Measurements from ENCODE around the gene EEF1A2.

DNA sequence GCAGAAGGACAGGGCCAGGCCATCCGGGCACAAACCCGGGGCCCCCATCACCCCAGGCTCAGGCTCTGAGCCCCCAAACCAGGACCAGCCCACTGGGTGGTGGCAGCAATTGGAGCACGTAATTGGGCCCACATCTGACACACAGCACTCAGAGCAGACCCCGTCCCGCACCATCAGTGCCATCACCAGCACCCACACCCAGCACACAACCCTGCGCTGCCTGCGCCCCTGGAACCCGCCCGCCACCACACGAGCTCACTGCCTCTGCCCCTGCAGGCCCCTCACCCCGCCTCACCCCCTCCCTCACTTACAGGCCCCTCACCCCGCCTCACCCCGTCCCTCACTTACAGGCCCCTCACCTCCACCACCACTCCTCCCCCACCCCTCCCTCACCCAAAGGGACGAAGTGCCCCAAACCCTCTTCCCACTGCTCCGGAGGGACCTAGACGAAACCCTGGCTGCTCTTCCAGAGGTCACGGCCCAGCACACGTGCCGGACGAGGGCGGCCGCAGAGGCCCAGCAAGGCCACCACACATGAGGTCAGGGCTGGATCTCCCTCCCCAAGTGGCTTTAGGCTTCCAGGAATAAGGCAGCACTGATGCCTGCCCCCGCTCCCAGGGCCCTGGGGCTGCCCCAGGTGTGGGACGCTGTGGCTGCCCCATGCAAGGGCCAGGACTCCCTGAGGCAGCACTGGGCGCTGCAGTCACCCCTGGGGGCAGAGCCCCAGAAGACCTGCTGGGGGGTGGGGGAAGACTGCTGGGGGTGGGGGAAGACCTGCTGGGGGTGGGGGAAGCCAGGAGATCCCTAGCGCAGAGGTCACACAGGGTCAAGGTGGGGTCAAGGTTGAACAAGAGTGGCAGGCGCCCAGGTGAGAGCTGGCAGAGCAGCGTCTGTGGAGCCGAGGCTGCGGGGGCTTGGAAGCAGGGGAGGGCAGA is 48.8 kb downstream of the EEF1A2 start:
- no peak for TF ChIP-seq SP1 (IDR thresholded peaks at IDR 0.05)
- TF ChIP-seq, protein P1, sequence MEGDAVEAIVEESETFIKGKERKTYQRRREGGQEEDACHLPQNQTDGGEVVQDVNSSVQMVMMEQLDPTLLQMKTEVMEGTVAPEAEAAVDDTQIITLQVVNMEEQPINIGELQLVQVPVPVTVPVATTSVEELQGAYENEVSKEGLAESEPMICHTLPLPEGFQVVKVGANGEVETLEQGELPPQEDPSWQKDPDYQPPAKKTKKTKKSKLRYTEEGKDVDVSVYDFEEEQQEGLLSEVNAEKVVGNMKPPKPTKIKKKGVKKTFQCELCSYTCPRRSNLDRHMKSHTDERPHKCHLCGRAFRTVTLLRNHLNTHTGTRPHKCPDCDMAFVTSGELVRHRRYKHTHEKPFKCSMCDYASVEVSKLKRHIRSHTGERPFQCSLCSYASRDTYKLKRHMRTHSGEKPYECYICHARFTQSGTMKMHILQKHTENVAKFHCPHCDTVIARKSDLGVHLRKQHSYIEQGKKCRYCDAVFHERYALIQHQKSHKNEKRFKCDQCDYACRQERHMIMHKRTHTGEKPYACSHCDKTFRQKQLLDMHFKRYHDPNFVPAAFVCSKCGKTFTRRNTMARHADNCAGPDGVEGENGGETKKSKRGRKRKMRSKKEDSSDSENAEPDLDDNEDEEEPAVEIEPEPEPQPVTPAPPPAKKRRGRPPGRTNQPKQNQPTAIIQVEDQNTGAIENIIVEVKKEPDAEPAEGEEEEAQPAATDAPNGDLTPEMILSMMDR (IDR thresholded peaks at IDR 0.05; ENCODE audit: low read depth, low read length, missing input control), result no peak
- TF ChIP-seq, protein P2, sequence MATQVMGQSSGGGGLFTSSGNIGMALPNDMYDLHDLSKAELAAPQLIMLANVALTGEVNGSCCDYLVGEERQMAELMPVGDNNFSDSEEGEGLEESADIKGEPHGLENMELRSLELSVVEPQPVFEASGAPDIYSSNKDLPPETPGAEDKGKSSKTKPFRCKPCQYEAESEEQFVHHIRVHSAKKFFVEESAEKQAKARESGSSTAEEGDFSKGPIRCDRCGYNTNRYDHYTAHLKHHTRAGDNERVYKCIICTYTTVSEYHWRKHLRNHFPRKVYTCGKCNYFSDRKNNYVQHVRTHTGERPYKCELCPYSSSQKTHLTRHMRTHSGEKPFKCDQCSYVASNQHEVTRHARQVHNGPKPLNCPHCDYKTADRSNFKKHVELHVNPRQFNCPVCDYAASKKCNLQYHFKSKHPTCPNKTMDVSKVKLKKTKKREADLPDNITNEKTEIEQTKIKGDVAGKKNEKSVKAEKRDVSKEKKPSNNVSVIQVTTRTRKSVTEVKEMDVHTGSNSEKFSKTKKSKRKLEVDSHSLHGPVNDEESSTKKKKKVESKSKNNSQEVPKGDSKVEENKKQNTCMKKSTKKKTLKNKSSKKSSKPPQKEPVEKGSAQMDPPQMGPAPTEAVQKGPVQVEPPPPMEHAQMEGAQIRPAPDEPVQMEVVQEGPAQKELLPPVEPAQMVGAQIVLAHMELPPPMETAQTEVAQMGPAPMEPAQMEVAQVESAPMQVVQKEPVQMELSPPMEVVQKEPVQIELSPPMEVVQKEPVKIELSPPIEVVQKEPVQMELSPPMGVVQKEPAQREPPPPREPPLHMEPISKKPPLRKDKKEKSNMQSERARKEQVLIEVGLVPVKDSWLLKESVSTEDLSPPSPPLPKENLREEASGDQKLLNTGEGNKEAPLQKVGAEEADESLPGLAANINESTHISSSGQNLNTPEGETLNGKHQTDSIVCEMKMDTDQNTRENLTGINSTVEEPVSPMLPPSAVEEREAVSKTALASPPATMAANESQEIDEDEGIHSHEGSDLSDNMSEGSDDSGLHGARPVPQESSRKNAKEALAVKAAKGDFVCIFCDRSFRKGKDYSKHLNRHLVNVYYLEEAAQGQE (IDR thresholded peaks at IDR 0.05), result no peak
- no peak for TF ChIP-seq RAD21 (IDR thresholded peaks at IDR 0.05)
